H9 (cell line): Measurements from ENCODE around the gene CA7. TPM values are rescaled to one million over a fixed set of nuclear protein-coding genes. Genes with fewer than 3 reads are reported as not detected.

Experiments used
- DNase-seq: peaks from one replicate; pipeline ENCODE4 v3.0.0-alpha.2; 2017
- H2AFZ ChIP-seq: one replicate; pipeline ENCODE4 v1.6.1; 2013; ENCODE audit warnings: mild to moderate bottlenecking, low read length, control low read depth, moderate library complexity
- H2AK5ac ChIP-seq: 2 replicates; pipeline ENCODE4 v1.6.1; 2013; ENCODE audit warnings: low read length, control low read depth, mixed read lengths; ENCODE audit not compliant: insufficient read length
- H2BK120ac ChIP-seq: one replicate; pipeline ENCODE4 v1.6.1; 2013; ENCODE audit warnings: low read depth, mild to moderate bottlenecking, low read length, control low read depth, inconsistent platforms; ENCODE audit not compliant: poor library complexity, severe bottlenecking
- H2BK12ac ChIP-seq: 2 replicates; pipeline ENCODE4 v1.6.1; 2013; ENCODE audit warnings: low read length, control low read depth, mixed read lengths, low read depth; ENCODE audit not compliant: insufficient read length
- H2BK15ac ChIP-seq: 2 replicates; pipeline ENCODE4 v1.6.1; 2013; ENCODE audit warnings: low read depth, low read length, control low read depth
- H2BK20ac ChIP-seq: one replicate; pipeline ENCODE4 v1.6.1; 2013; ENCODE audit warnings: low read depth, mild to moderate bottlenecking, low read length, control low read depth, inconsistent platforms; ENCODE audit not compliant: poor library complexity, severe bottlenecking
- H2BK5ac ChIP-seq: 2 replicates; pipeline ENCODE4 v1.6.1; 2013; ENCODE audit warnings: low read length, control low read depth, mixed read lengths; ENCODE audit not compliant: insufficient read length
- H3K14ac ChIP-seq: 2 replicates; pipeline ENCODE4 v1.6.1; 2013; ENCODE audit warnings: low read length, control low read depth; ENCODE audit not compliant: insufficient read depth
- H3K18ac ChIP-seq: 2 replicates; pipeline ENCODE4 v1.6.1; 2013; ENCODE audit warnings: low read depth, mild to moderate bottlenecking, mixed read lengths, low read length, control low read depth; ENCODE audit not compliant: insufficient read length
- H3K23ac ChIP-seq: 2 replicates; pipeline ENCODE4 v1.6.1; 2013; ENCODE audit warnings: low read length, control low read depth, mixed read lengths, low read depth; ENCODE audit not compliant: insufficient read length
- H3K23me2 ChIP-seq: 2 replicates; pipeline ENCODE4 v1.6.1; 2013; ENCODE audit warnings: low read depth, mild to moderate bottlenecking, mixed read lengths, low read length, control low read depth; ENCODE audit not compliant: insufficient read length, poor library complexity, severe bottlenecking
- H3K27ac ChIP-seq: 2 replicates; pipeline ENCODE4 v1.5.1; 2013; ENCODE audit warnings: low read length, control low read depth, mixed read lengths, low read depth; ENCODE audit not compliant: insufficient read length
- H3K27me3 ChIP-seq: 2 replicates; pipeline ENCODE4 v1.6.1; 2013; ENCODE audit warnings: low read length, control low read depth, inconsistent platforms; ENCODE audit not compliant: insufficient read depth
- H3K4ac ChIP-seq: 2 replicates; pipeline ENCODE4 v1.6.1; 2013; ENCODE audit warnings: low read depth, mild to moderate bottlenecking, control low read depth, inconsistent platforms, low read length, moderate library complexity
- H3K4me1 ChIP-seq: 2 replicates; pipeline ENCODE4 v1.6.1; 2013; ENCODE audit warnings: low read length, control low read depth, inconsistent platforms; ENCODE audit not compliant: insufficient read depth
- H3K4me2 ChIP-seq: 2 replicates; pipeline ENCODE4 v1.6.1; 2013; ENCODE audit warnings: low read length, control low read depth, mixed read lengths; ENCODE audit not compliant: insufficient read length, insufficient read depth
- H3K56ac ChIP-seq: 2 replicates; pipeline ENCODE4 v1.6.1; 2013; ENCODE audit warnings: low read depth, mild to moderate bottlenecking, mixed read lengths, low read length, control low read depth; ENCODE audit not compliant: insufficient read length
- H3K79me1 ChIP-seq: 2 replicates; pipeline ENCODE4 v1.6.1; 2013; ENCODE audit warnings: low read depth, mild to moderate bottlenecking, moderate library complexity, low read length, control low read depth, inconsistent platforms; ENCODE audit not compliant: insufficient read depth, poor library complexity, severe bottlenecking
- H3K79me2 ChIP-seq: 2 replicates; pipeline ENCODE4 v1.6.1; 2013; ENCODE audit warnings: low read length, control low read depth, inconsistent platforms; ENCODE audit not compliant: insufficient read depth
- H3K9ac ChIP-seq: 2 replicates; pipeline ENCODE4 v1.6.1; 2013; ENCODE audit warnings: low read length, control low read depth, mixed read lengths; ENCODE audit not compliant: insufficient read length; ENCODE audit errors: extremely low read depth
- H3K9me3 ChIP-seq: one replicate; pipeline ENCODE4 v1.6.1; 2013; ENCODE audit warnings: low read depth, low read length, inconsistent platforms; ENCODE audit not compliant: control insufficient read depth
- H3T11ph ChIP-seq: one replicate; pipeline ENCODE4 v1.6.1; 2013; ENCODE audit warnings: mild to moderate bottlenecking, low read length, control low read depth, inconsistent platforms
- H4K20me1 ChIP-seq: one replicate; pipeline ENCODE4 v1.6.1; 2013; ENCODE audit not compliant: control insufficient read depth, insufficient read length, insufficient read depth
- H4K5ac ChIP-seq: 2 replicates; pipeline ENCODE4 v1.6.1; 2013; ENCODE audit warnings: low read depth, mild to moderate bottlenecking, mixed read lengths, low read length, control low read depth; ENCODE audit not compliant: insufficient read length
- H4K8ac ChIP-seq: replicated peaks from 2 replicates; pipeline ENCODE4 v1.6.1; 2013; ENCODE audit warnings: low read length, control low read depth, mixed read lengths, low read depth; ENCODE audit not compliant: insufficient read length
- H4K91ac ChIP-seq: 2 replicates; pipeline ENCODE4 v1.6.1; 2013; ENCODE audit warnings: low read depth, mild to moderate bottlenecking, moderate library complexity, mixed read lengths, low read length, control low read depth; ENCODE audit not compliant: insufficient read length
- H3K27ac Mint-ChIP-seq, 3 experiments: 2 replicates in 2 of 3; 3 replicates in 1 of 3; pipeline ENCODE4 v1.8.0; 2020 to 2021; ENCODE audit warnings: mixed read lengths in 3 of 3, mild to moderate bottlenecking in 1 of 3, moderate library complexity in 1 of 3
- H3K27me3 Mint-ChIP-seq: 2 replicates; pipeline ENCODE4 v1.8.0; 2021; ENCODE audit warnings: low read depth, mild to moderate bottlenecking, moderate library complexity, mixed read lengths
- H3K36me3 Mint-ChIP-seq, 3 experiments: 2 replicates in 2 of 3; 3 replicates in 1 of 3; pipeline ENCODE4 v1.8.0; 2020 to 2021; ENCODE audit warnings: low read depth in 3 of 3, mixed read lengths in 3 of 3; ENCODE audit not compliant: insufficient read depth in 1 of 3
- H3K4me1 Mint-ChIP-seq, 2 experiments: 2 replicates each; pipeline ENCODE4 v1.8.0; 2020; ENCODE audit warnings: mixed read lengths in 2 of 2
- H3K4me3 Mint-ChIP-seq, 2 experiments: 2 replicates in 1 of 2; 3 replicates in 1 of 2; pipeline ENCODE4 v1.8.0; 2020 to 2021; ENCODE audit warnings: mild to moderate bottlenecking in 2 of 2, mixed read lengths in 2 of 2, moderate library complexity in 1 of 2
- H3K9me3 Mint-ChIP-seq, 2 experiments: 2 replicates in 1 of 2; 3 replicates in 1 of 2; pipeline ENCODE4 v1.8.0; 2020; ENCODE audit warnings: mild to moderate bottlenecking in 2 of 2, mixed read lengths in 2 of 2, moderate library complexity in 1 of 2
- CTCF ChIP-seq: fragments of 200-600 bp; sonication (generic); conservative IDR thresholded peaks from 3 replicates; pipeline ENCODE4 v1.8.0; 2021; ENCODE audit warnings: antibody characterized with exemption, mild to moderate bottlenecking
- WGBS: extraction: QIAGEN DNeasy Blood & Tissue Kit; methylation state at CpG from one replicate; pipeline ENCODE4 v1.1.7; 2013; ENCODE audit warnings: missing lambda C conversion rate, low lambda C conversion rate, mixed read lengths; ENCODE audit not compliant: insufficient read length; ENCODE audit errors: extremely low coverage; 5-methylcytosine and 5-hydroxymethylcytosine counted together
- total RNA-seq: library from RNA; stranded (reverse); gene quantifications from 2 replicates; pipeline ENCODE4 v1.2.1, GENCODE V29; 2021

CA7 gene
- total RNA-seq, 1 experiment from 2014 or later, result 0.81 TPM

- Histone ChIP-seq H2BK12ac (no peak overlapping the region), H3K79me1 (no peaks in the 10 kb centered on the region), H3K18ac (no peak overlapping the region), H3K4me2 (no peak overlapping the region), H2BK20ac (no peak overlapping the region), H2BK5ac (no peak overlapping the region), H4K91ac (no peak overlapping the region), H3K14ac (no peak overlapping the region), H4K20me1 (peaks cover 4% of the 10 kb centered on the region), H3K9ac (no peak overlapping the region), H3K23me2 (no peaks in the 10 kb centered on the region), H3T11ph (no peak overlapping the region), H3K27me3 (no peaks in the 10 kb centered on the region), H3K79me2 (no peaks in the 10 kb centered on the region), H4K5ac (no peak overlapping the region), H4K8ac (no peak overlapping the region), H2BK15ac (no peak overlapping the region), H3K56ac (no peak overlapping the region), H3K23ac (no peak overlapping the region), H3K4ac (no peak overlapping the region), H3K4me1 (no peaks in the 10 kb centered on the region), H2AK5ac (no peak overlapping the region), H3K27ac (no peak overlapping the region), H2AFZ (no peak overlapping the region), H3K9me3 (no peaks in the 10 kb centered on the region), H2BK120ac (no peak overlapping the region)
- no peak overlapping the region for H3K4me3 Mint-ChIP-seq
- peaks cover 3 to 5% of the 10 kb centered on the region in 2 experiments; a peak in 2 of 4 replicates for H3K4me1 Mint-ChIP-seq
- no peak overlapping the region for H3K27ac Mint-ChIP-seq
- WGBS, result no CpG with 5 or more reads among the region's 4 CpGs
- no peaks in the 10 kb centered on the region for H3K27me3 Mint-ChIP-seq
- H3K9me3 Mint-ChIP-seq, result no peaks in the 10 kb centered on the region
- no peak for TF ChIP-seq CTCF
- H3K36me3 Mint-ChIP-seq, result peaks cover 3 to 30% (median 18%) of the 10 kb centered on the region in 3 experiments; a peak in 4 of 7 replicates
- DNase-seq, result no peak
Measured at GRCh38 chr16:66891360-66891759, 47.1 kb downstream of the CA7 start.
